MM.1S (cell line): Measurements from ENCODE around the gene NIM1K.
A peak's percentile ranks its signal among the peaks of the same experiment; 100 is the strongest.

Experiments
- DNase-seq: peaks from one replicate; pipeline ENCODE4 v3.0.0-alpha.2; 2015
- H2AFZ ChIP-seq: fragments of 300-600 bp; sonication (generic); 2 replicates; pipeline ENCODE4 v1.6.0; 2016; ENCODE audit warnings: antibody characterized with exemption, low read length
- H3F3A ChIP-seq: fragments of 300-600 bp; sonication (generic); 2 replicates; pipeline ENCODE4 v1.6.1; 2016; ENCODE audit warnings: mild to moderate bottlenecking, antibody characterized with exemption, low read length, moderate library complexity, mixed read lengths; ENCODE audit not compliant: insufficient read depth
- H3K27ac ChIP-seq: fragments of 300-600 bp; sonication (generic); 2 replicates; pipeline ENCODE4 v1.5.1; 2016; ENCODE audit warnings: mild to moderate bottlenecking, low read length
- H3K27me3 ChIP-seq: fragments of 300-600 bp; sonication (generic); replicated peaks from 2 replicates; pipeline ENCODE4 v1.6.0; 2016; ENCODE audit warnings: low read length; ENCODE audit not compliant: insufficient read depth
- H3K36me3 ChIP-seq: fragments of 300-600 bp; sonication (generic); replicated peaks from 2 replicates; pipeline ENCODE4 v1.6.1; 2016; ENCODE audit warnings: mild to moderate bottlenecking, low read length, mixed read lengths; ENCODE audit not compliant: insufficient read depth
- H3K4me1 ChIP-seq: fragments of 300-600 bp; sonication (generic); 2 replicates; pipeline ENCODE4 v1.6.1; 2016; ENCODE audit warnings: low read length, mixed read lengths
- H3K4me2 ChIP-seq: fragments of 300-600 bp; sonication (generic); 2 replicates; pipeline ENCODE4 v1.6.0; 2016; ENCODE audit warnings: low read depth, low read length
- H3K4me3 ChIP-seq: fragments of 300-600 bp; sonication (generic); 2 replicates; pipeline ENCODE4 v1.5.1; 2016; ENCODE audit warnings: low read length, mixed read lengths
- H3K79me2 ChIP-seq: fragments of 300-600 bp; sonication (generic); 2 replicates; pipeline ENCODE4 v1.6.1; 2016; ENCODE audit warnings: mixed run types, low read length, mixed read lengths
- H3K9ac ChIP-seq: fragments of 300-600 bp; sonication (generic); 2 replicates; pipeline ENCODE4 v1.6.1; 2016; ENCODE audit warnings: low read length, mixed read lengths
- H3K9me2 ChIP-seq: fragments of 300-600 bp; sonication (generic); replicated peaks from 2 replicates; pipeline ENCODE4 v1.6.1; 2016; ENCODE audit warnings: mild to moderate bottlenecking, low read length, mixed read lengths; ENCODE audit not compliant: insufficient read depth
- H3K9me3 ChIP-seq: fragments of 300-600 bp; sonication (generic); replicated peaks from 2 replicates; pipeline ENCODE4 v1.6.1; 2016; ENCODE audit warnings: mild to moderate bottlenecking, low read length, mixed read lengths; ENCODE audit not compliant: insufficient read depth
- H4K20me1 ChIP-seq: fragments of 300-600 bp; sonication (generic); 2 replicates; pipeline ENCODE4 v1.6.1; 2016; ENCODE audit warnings: mild to moderate bottlenecking, low read length, moderate library complexity, mixed read lengths; ENCODE audit not compliant: insufficient read depth
- EZH2 ChIP-seq: fragments of 300-600 bp; sonication (generic); optimal IDR thresholded peaks from 2 replicates; pipeline ENCODE3; 2017; ENCODE audit warnings: low read depth, mild to moderate bottlenecking, antibody characterized with exemption, low read length, mixed read lengths
- EZH2phosphoT487 ChIP-seq: fragments of 300-600 bp; sonication (generic); IDR thresholded peaks from 2 replicates; pipeline ENCODE4 v1.6.1; 2018; ENCODE audit warnings: antibody characterized with exemption, low read length
- TF ChIP-seq, protein P1 (sequence below): fragments of 300-600 bp; sonication (generic); IDR thresholded peaks from 2 replicates; pipeline ENCODE4 v1.5.1; 2016; ENCODE audit warnings: antibody characterized with exemption, low read length, mixed read lengths

The NIM1K gene

DNA sequence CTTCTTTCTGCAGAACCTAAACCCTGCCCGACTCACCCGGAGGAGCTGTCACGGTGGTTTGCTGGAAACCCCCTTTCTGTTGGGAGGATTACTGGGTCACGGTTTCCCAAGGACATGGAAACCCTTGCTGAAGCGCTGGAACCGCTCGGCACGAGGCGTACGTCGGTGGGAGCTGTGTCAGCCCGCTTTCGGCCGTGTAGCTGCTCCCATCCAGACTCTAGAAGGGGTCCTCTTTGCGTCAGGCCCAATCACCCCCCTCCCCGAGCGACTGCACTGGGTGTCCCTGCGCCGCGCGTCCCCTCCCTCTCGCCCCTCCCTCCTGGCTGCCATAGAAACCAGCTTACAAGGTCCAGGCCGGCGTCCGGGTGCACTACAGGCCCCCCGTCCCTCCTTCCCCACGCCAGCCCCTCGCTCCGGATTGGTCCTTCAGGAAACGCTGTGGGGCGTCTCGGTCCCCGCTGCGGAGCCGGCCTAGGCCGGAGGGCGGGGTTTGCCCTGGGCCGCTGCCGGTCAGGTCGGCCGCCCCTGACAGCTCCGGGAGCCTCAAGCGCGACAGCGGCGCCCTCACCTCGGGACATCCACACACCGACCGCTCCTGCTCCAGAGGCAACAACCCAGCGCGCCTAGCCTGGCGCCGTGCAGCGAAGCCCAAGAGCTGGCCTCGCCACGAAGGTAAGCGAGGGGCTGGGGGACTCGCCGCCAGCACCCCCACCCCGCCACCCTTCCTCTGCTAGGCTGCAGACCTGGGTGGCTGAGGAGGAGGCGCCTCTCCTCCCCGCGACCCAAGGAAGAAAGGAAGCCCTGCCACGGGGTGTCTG lies at the start of gene NIM1K:
Gene NIM1K, plus strand, starts transcription at position 486 of the 818 bp plus-strand sequence. CDS start 53,551 bp downstream, outside the sequence.
- H3F3A ChIP-seq, result no peaks in the 10 kb centered on the region
- no peaks in the 10 kb centered on the region for H3K9me3 ChIP-seq
- H3K27ac ChIP-seq, result no peak within 1 kb of the TSS
- TF ChIP-seq EZH2phosphoT487 (no peak), EZH2 (no peak)
- TF ChIP-seq, protein P1, sequence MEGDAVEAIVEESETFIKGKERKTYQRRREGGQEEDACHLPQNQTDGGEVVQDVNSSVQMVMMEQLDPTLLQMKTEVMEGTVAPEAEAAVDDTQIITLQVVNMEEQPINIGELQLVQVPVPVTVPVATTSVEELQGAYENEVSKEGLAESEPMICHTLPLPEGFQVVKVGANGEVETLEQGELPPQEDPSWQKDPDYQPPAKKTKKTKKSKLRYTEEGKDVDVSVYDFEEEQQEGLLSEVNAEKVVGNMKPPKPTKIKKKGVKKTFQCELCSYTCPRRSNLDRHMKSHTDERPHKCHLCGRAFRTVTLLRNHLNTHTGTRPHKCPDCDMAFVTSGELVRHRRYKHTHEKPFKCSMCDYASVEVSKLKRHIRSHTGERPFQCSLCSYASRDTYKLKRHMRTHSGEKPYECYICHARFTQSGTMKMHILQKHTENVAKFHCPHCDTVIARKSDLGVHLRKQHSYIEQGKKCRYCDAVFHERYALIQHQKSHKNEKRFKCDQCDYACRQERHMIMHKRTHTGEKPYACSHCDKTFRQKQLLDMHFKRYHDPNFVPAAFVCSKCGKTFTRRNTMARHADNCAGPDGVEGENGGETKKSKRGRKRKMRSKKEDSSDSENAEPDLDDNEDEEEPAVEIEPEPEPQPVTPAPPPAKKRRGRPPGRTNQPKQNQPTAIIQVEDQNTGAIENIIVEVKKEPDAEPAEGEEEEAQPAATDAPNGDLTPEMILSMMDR, result no peak
- no peaks in the 10 kb centered on the region for H3K4me1 ChIP-seq
- H3K9me2 ChIP-seq, result no peaks in the 10 kb centered on the region
- H3K9ac ChIP-seq, result peak within 1 kb of the TSS; percentile 10; the same call in 1 of the 2 replicates
- peak within 1 kb of the TSS; percentile 59 for H3K4me3 ChIP-seq
- H3K36me3 ChIP-seq, result no peaks in the 10 kb centered on the region
- DNase-seq, result peak; percentile 29
- peak within 1 kb of the TSS; percentile 84 for H3K4me2 ChIP-seq
- no peaks in the 10 kb centered on the region for H4K20me1 ChIP-seq
- H3K27me3 ChIP-seq, result no peaks in the 10 kb centered on the region
- no peaks in the 10 kb centered on the region for H3K79me2 ChIP-seq
- peak within 1 kb of the TSS; percentile 67 for H2AFZ ChIP-seq

DNA sequence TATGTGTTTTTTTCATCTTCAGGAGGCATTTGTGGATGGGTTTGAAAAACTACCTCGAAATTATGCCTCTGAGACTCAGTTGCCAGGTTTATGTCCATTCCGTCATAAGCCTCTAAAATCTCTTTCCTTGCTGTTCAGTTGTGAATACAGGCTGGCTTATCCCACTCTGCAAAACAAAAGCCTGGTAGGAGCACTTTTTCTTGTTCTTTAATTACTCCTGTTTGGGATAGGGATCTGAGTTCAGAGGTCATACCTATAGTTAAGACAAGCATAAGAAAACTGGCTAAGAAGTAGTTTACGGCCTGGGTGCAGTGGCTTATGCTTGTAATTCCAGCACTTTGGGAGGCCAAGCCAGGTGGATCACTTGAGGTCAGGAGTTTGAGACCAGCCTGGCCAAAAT lies 47.0 kb upstream of the NIM1K start:
- Histone ChIP-seq H2AFZ (no peak overlapping the region), H3K9me3 (no peaks in the 10 kb centered on the region), H3F3A (no peaks in the 10 kb centered on the region), H3K4me2 (no peak overlapping the region), H3K27ac (no peak overlapping the region), H3K9ac (no peak overlapping the region), H3K4me3 (no peak overlapping the region), H3K36me3 (no peaks in the 10 kb centered on the region; the same call in 1 of the 2 replicates), H3K79me2 (peaks cover 38% of the 10 kb centered on the region), H3K4me1 (no peaks in the 10 kb centered on the region), H4K20me1 (no peaks in the 10 kb centered on the region), H3K9me2 (no peaks in the 10 kb centered on the region), H3K27me3 (no peaks in the 10 kb centered on the region)
- TF ChIP-seq EZH2phosphoT487 (no peak), EZH2 (no peak)
- TF ChIP-seq, protein P1, result no peak
- DNase-seq, result no peak

DNA sequence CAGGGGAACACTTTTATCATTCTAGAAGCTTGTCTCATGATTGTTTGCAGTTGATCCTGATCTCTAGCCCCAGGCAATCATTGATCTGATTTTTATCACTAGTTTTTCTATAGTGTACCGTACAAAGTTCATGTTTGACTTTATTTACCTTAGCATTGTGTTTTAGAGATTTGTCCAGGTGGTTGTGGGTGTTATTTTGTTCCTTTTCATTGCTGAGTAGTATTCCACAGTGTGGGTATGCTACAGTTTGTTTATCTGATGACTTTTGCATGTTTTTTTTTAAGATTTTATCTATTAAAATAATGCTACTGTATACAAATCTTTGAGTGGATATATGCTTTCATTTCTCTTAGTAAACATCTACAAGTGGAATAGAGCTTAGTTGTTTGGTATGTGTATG lies 45.1 kb upstream of the NIM1K start:
- H3K4me2 ChIP-seq, result no peak overlapping the region
- H4K20me1 ChIP-seq, result no peaks in the 10 kb centered on the region
- no peaks in the 10 kb centered on the region; the same call in 1 of the 2 replicates for H3K36me3 ChIP-seq
- TF ChIP-seq, protein P1, result no peak
- TF ChIP-seq EZH2phosphoT487, result no peak
- no peak for TF ChIP-seq EZH2
- no peaks in the 10 kb centered on the region for H3K4me1 ChIP-seq
- no peaks in the 10 kb centered on the region for H3K9me3 ChIP-seq
- no peaks in the 10 kb centered on the region for H3F3A ChIP-seq
- no peaks in the 10 kb centered on the region for H3K27me3 ChIP-seq
- no peak overlapping the region for H3K9ac ChIP-seq
- H3K9me2 ChIP-seq, result no peaks in the 10 kb centered on the region
- H2AFZ ChIP-seq, result no peak overlapping the region
- no peak overlapping the region for H3K27ac ChIP-seq
- H3K4me3 ChIP-seq, result no peak overlapping the region
- peaks cover 33% of the 10 kb centered on the region for H3K79me2 ChIP-seq
- DNase-seq, result no peak
